GM23248 (cell line): Measurements from ENCODE around the gene TRIM3.

ENCODE experiments used
- EZH2 ChIP-seq: fragments of 200-600 bp; sonication (generic); IDR thresholded peaks from 2 replicates; pipeline ENCODE4 v1.6.1; 2018; ENCODE audit warnings: antibody characterized with exemption, mild to moderate bottlenecking; ENCODE audit not compliant: insufficient read depth, poor library complexity, severe bottlenecking
- EZH2phosphoT487 ChIP-seq: fragments of 200-600 bp; sonication (generic); IDR thresholded peaks from 2 replicates; pipeline ENCODE4 v1.6.1; 2018; ENCODE audit warnings: antibody characterized with exemption, moderate library complexity, mild to moderate bottlenecking, low read depth; ENCODE audit not compliant: insufficient read depth

DNA sequence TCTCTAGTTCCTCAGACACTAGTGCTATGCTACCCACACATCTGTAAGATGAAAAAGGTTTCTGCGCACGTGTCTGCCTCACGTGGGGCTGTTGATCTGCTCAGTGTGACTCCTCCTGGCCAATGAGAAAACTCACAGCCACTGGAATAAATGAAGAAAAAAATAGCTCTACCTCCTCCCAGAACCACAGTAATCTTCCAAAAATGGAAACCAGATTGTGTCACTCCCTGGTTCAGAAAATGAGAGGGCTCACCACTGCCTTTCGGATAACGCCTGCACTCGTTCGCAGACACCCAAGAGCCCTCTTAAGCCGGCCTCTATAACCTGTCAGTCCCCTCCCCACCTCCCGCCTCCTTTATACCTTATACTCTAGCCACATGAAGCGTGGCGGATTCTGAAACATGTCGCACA is 59.9 kb downstream of the TRIM3 start:
- no peak for TF ChIP-seq EZH2
- TF ChIP-seq EZH2phosphoT487 = no peak
